Astrocyte (in vitro differentiated cells and primary cell): Measurements from ENCODE around the gene SCRN2.

ENCODE experiments used
- CTCF ChIP-seq: IDR thresholded peaks from 2 replicates; pipeline ENCODE4 v1.5.1; 2011; ENCODE audit warnings: low read depth, mild to moderate bottlenecking, inconsistent platforms, low read length, moderate library complexity; ENCODE audit not compliant: insufficient read depth
- EZH2 ChIP-seq: IDR thresholded peaks from 2 replicates; pipeline ENCODE4 v1.6.1; 2012; ENCODE audit warnings: mild to moderate bottlenecking, low read length, inconsistent platforms; ENCODE audit not compliant: insufficient read depth

GRCh38 chr17:47840001-47840741 is 902 bp downstream of the SCRN2 start:
- TF ChIP-seq CTCF (no peak), EZH2 (no peak)
